ENCODE measurements around the gene OR2D2. TPM values are rescaled to one million over a fixed set of nuclear protein-coding genes. Genes with fewer than 3 reads are reported as not detected.

Gene OR2D2
- total RNA-seq, 1 experiment from 2014 or later: 0.20 TPM

- Histone ChIP-seq H3K9me2 (ENCODE audit: insufficient read depth) (no peaks in the 10 kb centered on the region), H4K20me1 (ENCODE audit: insufficient read depth) (no peaks in the 10 kb centered on the region), H3K79me2 (ENCODE audit: insufficient read depth, low read length) (no peaks in the 10 kb centered on the region), H3K27me3 (ENCODE audit: insufficient read depth, low read length) (no peaks in the 10 kb centered on the region), H3K4me1 (ENCODE audit: control insufficient read depth in 1 of 2, insufficient read depth in 2 of 2, low read length in 2 of 2) (no peaks in the 10 kb centered on the region), H3K27ac (ENCODE audit: low read depth, low read length) (no peak overlapping the region), H3K4me2 (ENCODE audit: low read length) (no peak overlapping the region), H3K36me3 (ENCODE audit: control insufficient read depth in 1 of 2, insufficient read depth in 2 of 2, low read length in 2 of 2) (no peaks in the 10 kb centered on the region), H3K9ac (ENCODE audit: low read length) (no peak overlapping the region), H3K4me3 (replicated peaks in 1 of 2; ENCODE audit: low read depth in 1 of 2, low read length in 2 of 2) (no peak overlapping the region), H3K9me3 (ENCODE audit: control insufficient read depth in 1 of 2, insufficient read depth in 1 of 2, low read depth in 1 of 2, low read length in 2 of 2) (no peaks in the 10 kb centered on the region), H2AFZ (ENCODE audit: low read depth, low read length, poor library complexity, severe bottlenecking) (no peak overlapping the region)
- ATAC-seq: no peak
- no TSS peak for BruUV-seq (replicated peaks)
- intact Hi-C loops (cut with micrococcal nuclease): no loop called here
- ChIA-PET POLR2A (no interaction called here), CTCF (no interaction called here), RAD21 (ENCODE audit: low non-redundant PET in 1 of 2, low total read pairs in 2 of 2, uncharacterized antibody in 2 of 2, unreplicated experiment in 2 of 2) (no interaction called here)
- DNase-seq (ENCODE audit: low read depth, low spot score): no peak
- TF ChIP-seq, protein P1, sequence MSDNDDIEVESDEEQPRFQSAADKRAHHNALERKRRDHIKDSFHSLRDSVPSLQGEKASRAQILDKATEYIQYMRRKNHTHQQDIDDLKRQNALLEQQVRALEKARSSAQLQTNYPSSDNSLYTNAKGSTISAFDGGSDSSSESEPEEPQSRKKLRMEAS (IDR thresholded peaks at IDR 0.05): no peak
- no peak for TF ChIP-seq FOSL1 (IDR thresholded peaks at IDR 0.05; ENCODE audit: low read depth)
- no peak for TF ChIP-seq CTCF (IDR thresholded peaks at IDR 0.05 in 2 of 3, conservative IDR thresholded peaks at IDR 0.05 in 1 of 3; ENCODE audit: borderline replicate concordance in 1 of 3, insufficient read depth in 1 of 3, low read depth in 2 of 3, low read length in 2 of 3)
- TF ChIP-seq SIN3A (IDR thresholded peaks at IDR 0.05; ENCODE audit: low read depth): no peak
- no peak for TF ChIP-seq ZBTB33 (IDR thresholded peaks at IDR 0.05; ENCODE audit: extremely low read depth, insufficient replicate concordance, low read length)
- no peak for TF ChIP-seq SP1 (IDR thresholded peaks at IDR 0.05; ENCODE audit: low read depth)
- TF ChIP-seq EGR1 (IDR thresholded peaks at IDR 0.05; ENCODE audit: low read depth): no peak
- TF ChIP-seq EZH2phosphoT487 (IDR thresholded peaks at IDR 0.05; ENCODE audit: borderline replicate concordance): no peak
- no peak for TF ChIP-seq EZH2 (IDR thresholded peaks at IDR 0.05)
- no peak for TF ChIP-seq ATF3 (IDR thresholded peaks at IDR 0.05)
- TF ChIP-seq SRF (IDR thresholded peaks at IDR 0.05; ENCODE audit: low read depth): no peak
- no peak for TF ChIP-seq ZNF274 (IDR thresholded peaks at IDR 0.05; ENCODE audit: low read depth, low read length)
- TF ChIP-seq POLR2AphosphoS5 (IDR thresholded peaks at IDR 0.05; ENCODE audit: low read depth, low read length): no peak
- no peak for TF ChIP-seq YY1 (IDR thresholded peaks at IDR 0.05; ENCODE audit: extremely low read depth, insufficient replicate concordance, low read depth, low read length)
- no peak for TF ChIP-seq TCF7L2 (IDR thresholded peaks at IDR 0.05; ENCODE audit: borderline replicate concordance, extremely low read depth, insufficient read depth, insufficient read length)
- TF ChIP-seq, protein P2, sequence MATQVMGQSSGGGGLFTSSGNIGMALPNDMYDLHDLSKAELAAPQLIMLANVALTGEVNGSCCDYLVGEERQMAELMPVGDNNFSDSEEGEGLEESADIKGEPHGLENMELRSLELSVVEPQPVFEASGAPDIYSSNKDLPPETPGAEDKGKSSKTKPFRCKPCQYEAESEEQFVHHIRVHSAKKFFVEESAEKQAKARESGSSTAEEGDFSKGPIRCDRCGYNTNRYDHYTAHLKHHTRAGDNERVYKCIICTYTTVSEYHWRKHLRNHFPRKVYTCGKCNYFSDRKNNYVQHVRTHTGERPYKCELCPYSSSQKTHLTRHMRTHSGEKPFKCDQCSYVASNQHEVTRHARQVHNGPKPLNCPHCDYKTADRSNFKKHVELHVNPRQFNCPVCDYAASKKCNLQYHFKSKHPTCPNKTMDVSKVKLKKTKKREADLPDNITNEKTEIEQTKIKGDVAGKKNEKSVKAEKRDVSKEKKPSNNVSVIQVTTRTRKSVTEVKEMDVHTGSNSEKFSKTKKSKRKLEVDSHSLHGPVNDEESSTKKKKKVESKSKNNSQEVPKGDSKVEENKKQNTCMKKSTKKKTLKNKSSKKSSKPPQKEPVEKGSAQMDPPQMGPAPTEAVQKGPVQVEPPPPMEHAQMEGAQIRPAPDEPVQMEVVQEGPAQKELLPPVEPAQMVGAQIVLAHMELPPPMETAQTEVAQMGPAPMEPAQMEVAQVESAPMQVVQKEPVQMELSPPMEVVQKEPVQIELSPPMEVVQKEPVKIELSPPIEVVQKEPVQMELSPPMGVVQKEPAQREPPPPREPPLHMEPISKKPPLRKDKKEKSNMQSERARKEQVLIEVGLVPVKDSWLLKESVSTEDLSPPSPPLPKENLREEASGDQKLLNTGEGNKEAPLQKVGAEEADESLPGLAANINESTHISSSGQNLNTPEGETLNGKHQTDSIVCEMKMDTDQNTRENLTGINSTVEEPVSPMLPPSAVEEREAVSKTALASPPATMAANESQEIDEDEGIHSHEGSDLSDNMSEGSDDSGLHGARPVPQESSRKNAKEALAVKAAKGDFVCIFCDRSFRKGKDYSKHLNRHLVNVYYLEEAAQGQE (IDR thresholded peaks at IDR 0.05; ENCODE audit: low read depth): no peak
- no peak for TF ChIP-seq CEBPB (IDR thresholded peaks at IDR 0.05; ENCODE audit: low read depth)
Measured at GRCh38 chr11:6843670-6844069, 48.6 kb downstream of the OR2D2 start.

Data from HCT116 (cell line).